ENCODE results near the gene SCLY. TPM values are rescaled to one million over a fixed set of nuclear protein-coding genes. Genes with fewer than 3 reads are reported as not detected.

SCLY gene
- total RNA-seq, 1 experiment from 2014 or later = 28.7 TPM

- intact Hi-C loops (cut with micrococcal nuclease) = no loop called here
- Histone ChIP-seq H2AFZ (ENCODE audit: low read depth, low read length, poor library complexity, severe bottlenecking) (no peak overlapping the region), H3K9me2 (ENCODE audit: insufficient read depth) (no peaks in the 10 kb centered on the region), H3K9ac (ENCODE audit: low read length) (no peak overlapping the region), H3K27me3 (ENCODE audit: insufficient read depth, low read length) (no peaks in the 10 kb centered on the region), H3K4me3 (replicated peaks in 1 of 2; ENCODE audit: low read depth in 1 of 2, low read length in 2 of 2) (no peak overlapping the region), H3K36me3 (ENCODE audit: control insufficient read depth in 1 of 2, insufficient read depth in 2 of 2, low read length in 2 of 2) (no peaks in the 10 kb centered on the region), H3K79me2 (ENCODE audit: insufficient read depth, low read length) (no peaks in the 10 kb centered on the region), H3K9me3 (ENCODE audit: control insufficient read depth in 1 of 2, insufficient read depth in 1 of 2, low read depth in 1 of 2, low read length in 2 of 2) (no peaks in the 10 kb centered on the region), H3K4me2 (ENCODE audit: low read length) (no peak overlapping the region), H3K4me1 (ENCODE audit: control insufficient read depth in 1 of 2, insufficient read depth in 2 of 2, low read length in 2 of 2) (peaks cover 6 to 15% of the 10 kb centered on the region in 2 experiments; a peak in 3 of 4 replicates), H3K27ac (ENCODE audit: low read depth, low read length) (peak overlapping the region; percentile 47; the same call in 1 of the 2 replicates), H4K20me1 (ENCODE audit: insufficient read depth) (no peaks in the 10 kb centered on the region)
- no peak for TF ChIP-seq SRF (IDR thresholded peaks at IDR 0.05; ENCODE audit: low read depth)
- no peak for TF ChIP-seq CBX3 (IDR thresholded peaks at IDR 0.05; ENCODE audit: low read depth)
- no peak for TF ChIP-seq YY1 (IDR thresholded peaks at IDR 0.05; ENCODE audit: extremely low read depth, insufficient replicate concordance, low read depth, low read length)
- no peak for TF ChIP-seq ZBTB33 (IDR thresholded peaks at IDR 0.05; ENCODE audit: extremely low read depth, insufficient replicate concordance, low read length)
- no peak for TF ChIP-seq ELF1 (IDR thresholded peaks at IDR 0.05; ENCODE audit: borderline replicate concordance, low read depth)
- TF ChIP-seq CEBPB (IDR thresholded peaks at IDR 0.05; ENCODE audit: low read depth) = no peak
- no peak for TF ChIP-seq ZFX (IDR thresholded peaks at IDR 0.05)
- TF ChIP-seq EZH2phosphoT487 (IDR thresholded peaks at IDR 0.05; ENCODE audit: borderline replicate concordance) = no peak
- TF ChIP-seq MAX (IDR thresholded peaks at IDR 0.05) = no peak
- TF ChIP-seq CTCF (IDR thresholded peaks at IDR 0.05 in 2 of 3, conservative IDR thresholded peaks at IDR 0.05 in 1 of 3; ENCODE audit: borderline replicate concordance in 1 of 3, insufficient read depth in 1 of 3, low read depth in 2 of 3, low read length in 2 of 3) = no peak
- TF ChIP-seq POLR2A (IDR thresholded peaks at IDR 0.05; ENCODE audit: borderline replicate concordance, extremely low read depth, insufficient read depth, insufficient read length) = no peak
- TF ChIP-seq SIN3A (IDR thresholded peaks at IDR 0.05; ENCODE audit: low read depth) = no peak
- no peak for TF ChIP-seq SP1 (IDR thresholded peaks at IDR 0.05; ENCODE audit: low read depth)
- ChIA-PET CTCF (no interaction called here), POLR2A (no interaction called here), RAD21 (ENCODE audit: low non-redundant PET in 1 of 2, low total read pairs in 2 of 2, uncharacterized antibody in 2 of 2, unreplicated experiment in 2 of 2) (no interaction called here)
- no peak for DNase-seq (ENCODE audit: low read depth, low spot score)
- no peak for ATAC-seq
- BruUV-seq (replicated peaks) = no TSS peak
Measured at GRCh38 chr2:238097201-238097987, 36.6 kb downstream of the SCLY start.
